Skeletal muscle satellite cell (primary cell): ENCODE data around the gene ANG. TPM values are rescaled to one million over a fixed set of nuclear protein-coding genes. Genes with fewer than 3 reads are reported as not detected.
"Not testable (repeated sequence)": the region's sequence is repeated elsewhere in the genome, so short reads cannot be mapped to it uniquely, and the experiment has no call there.

Source experiments
- H3K27me3 ChIP-seq: 2 replicates; pipeline ENCODE4 v1.7.0; 2013; ENCODE audit warnings: low read length; ENCODE audit not compliant: control insufficient read depth, insufficient read depth
- H3K36me3 ChIP-seq: 2 replicates; pipeline ENCODE4 v1.7.0; 2013; ENCODE audit warnings: mild to moderate bottlenecking, control low read depth, low read length; ENCODE audit not compliant: insufficient read depth
- H3K4me1 ChIP-seq: 2 replicates; pipeline ENCODE4 v1.7.0; 2013; ENCODE audit warnings: low read length; ENCODE audit not compliant: control insufficient read depth, insufficient read depth
- H3K4me2 ChIP-seq: 2 replicates; pipeline ENCODE4 v1.7.0; 2013; ENCODE audit warnings: mild to moderate bottlenecking, low read length
- H3K4me3 ChIP-seq: 2 replicates; pipeline ENCODE4 v1.7.0; 2013; ENCODE audit warnings: low read length
- H3K9ac ChIP-seq: 2 replicates; pipeline ENCODE4 v1.7.0; 2013; ENCODE audit warnings: mild to moderate bottlenecking, low read depth, low read length, moderate library complexity
- H3K9me3 ChIP-seq: replicated peaks from 2 replicates; pipeline ENCODE4 v1.7.0; 2013; ENCODE audit warnings: mild to moderate bottlenecking, control low read depth, low read length
- total RNA-seq: library from RNA; depleted of rRNA; stranded (reverse); fragments of >200 nt; gene quantifications from 2 replicates; pipeline ENCODE4 v1.2.3, GENCODE V29; 2012; rRNA removed

ANG gene
- total RNA-seq = 6.6 and 9.4 TPM in 2 replicates

DNA sequence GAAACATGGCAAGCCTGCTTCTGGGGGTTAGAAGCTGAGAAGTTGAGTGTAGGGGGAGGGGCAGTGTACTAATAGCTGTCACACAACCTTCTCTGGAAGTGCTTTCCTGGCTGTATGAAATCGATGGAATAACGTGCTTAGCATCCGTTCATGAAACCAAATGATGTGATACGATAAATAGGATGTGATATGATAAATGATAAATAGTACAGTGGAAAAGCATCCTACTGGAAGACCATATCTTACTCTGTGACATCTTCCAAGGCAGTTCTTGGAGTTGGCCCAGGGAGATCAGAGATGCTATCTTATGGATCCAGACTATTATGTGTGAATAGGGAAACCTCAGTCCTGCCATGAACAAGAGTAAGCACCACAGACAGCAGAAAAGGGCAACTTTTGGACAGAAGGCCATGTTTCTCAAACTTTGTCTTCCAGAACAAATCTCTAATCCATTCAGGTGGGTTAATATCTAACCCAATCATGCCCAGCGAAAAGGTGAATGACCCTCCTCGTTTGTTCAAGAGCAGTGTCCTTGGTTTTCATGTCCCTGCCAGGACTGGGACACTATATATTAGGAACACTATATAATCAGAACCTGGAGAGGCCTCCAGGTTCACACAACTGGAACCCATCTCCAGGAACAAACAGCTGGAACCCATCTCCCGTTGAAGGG is at the start of gene ANG:
TSS of gene ANG (plus strand) at position 598 of the 673 bp plus-strand sequence. CDS start 4,801 bp downstream, outside the sequence.
- Histone ChIP-seq H3K4me3 (no peak within 1 kb of the TSS), H3K27me3 (no peaks in the 10 kb centered on the region), H3K9ac (no peak within 1 kb of the TSS), H3K4me1 (peaks cover 7% of the 10 kb centered on the region), H3K9me3 (no peaks in the 10 kb centered on the region), H3K4me2 (no peak within 1 kb of the TSS), H3K36me3 (no peaks in the 10 kb centered on the region)

GRCh38 chr14:20641591-20641990 is 47.0 kb upstream of the ANG start, which contains the start of gene OR6S1:
Gene OR6S1, minus strand, starts transcription at chr14:20641691. Its CDS starts 0 bp downstream, at chr14:20641691.
- Histone ChIP-seq H3K4me3 (no peak within 1 kb of the TSS), H3K4me1 (no peaks in the 10 kb centered on the region), H3K9ac (no peak within 1 kb of the TSS), H3K4me2 (no peak within 1 kb of the TSS), H3K36me3 (no peaks in the 10 kb centered on the region), H3K9me3 (no peaks in the 10 kb centered on the region), H3K27me3 (peaks cover 10% of the 10 kb centered on the region)

DNA sequence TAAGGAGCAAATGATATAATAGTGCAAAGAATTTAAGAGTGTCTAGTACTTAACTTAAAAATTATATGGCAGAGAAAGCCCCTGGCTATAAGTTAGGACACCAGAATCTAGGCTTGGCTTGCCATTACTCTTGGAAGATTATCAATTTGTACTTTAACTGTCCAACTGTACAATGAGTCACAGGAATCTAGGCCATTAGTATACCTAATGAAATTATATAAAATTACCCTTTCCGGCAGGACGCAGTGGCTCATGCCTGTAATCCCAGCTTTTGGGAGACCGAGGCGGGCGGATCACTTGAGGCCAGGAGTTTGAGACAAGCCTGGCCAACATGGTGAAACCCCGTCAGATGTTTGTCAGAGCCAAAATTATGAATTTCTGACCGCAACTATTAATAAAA is 46.4 kb upstream of the ANG start:
- peaks cover 10% of the 10 kb centered on the region for H3K27me3 ChIP-seq

GRCh38 chr14:20642755-20643154 is 45.8 kb upstream of the ANG start:
- not testable (repeated sequence) for H3K9ac ChIP-seq, H3K4me1 ChIP-seq, H3K27me3 ChIP-seq, H3K36me3 ChIP-seq, H3K4me2 ChIP-seq, H3K4me3 ChIP-seq, H3K9me3 ChIP-seq

More for the DNA sequence above, 46.4 kb upstream of the ANG start:
- Histone ChIP-seq H3K4me1 (no peaks in the 10 kb centered on the region), H3K4me2 (no peak overlapping the region), H3K36me3 (no peaks in the 10 kb centered on the region), H3K9me3 (no peaks in the 10 kb centered on the region), H3K4me3 (no peak overlapping the region), H3K9ac (no peak overlapping the region)

DNA sequence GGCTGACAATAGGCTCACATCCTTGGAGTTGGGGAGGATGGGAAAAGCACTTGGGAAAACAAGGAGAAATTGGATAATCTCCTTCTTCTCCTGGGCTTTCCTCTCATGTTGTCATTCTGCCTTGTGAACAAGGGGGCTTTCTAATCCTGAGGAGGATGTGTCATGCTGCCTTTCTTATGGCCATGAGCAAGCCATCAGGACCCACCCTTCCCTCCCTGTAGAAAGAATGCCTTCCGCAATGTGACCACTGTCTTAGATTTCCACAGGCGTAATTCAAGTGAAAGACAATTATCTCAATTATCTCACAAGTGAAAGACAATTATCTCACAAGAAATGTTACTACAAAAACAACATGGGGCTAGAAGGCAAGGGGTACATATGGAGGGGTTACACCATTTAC is 44.0 kb upstream of the ANG start:
- H3K9me3 ChIP-seq = no peaks in the 10 kb centered on the region
- no peak overlapping the region for H3K9ac ChIP-seq
- peaks cover 10% of the 10 kb centered on the region for H3K27me3 ChIP-seq
- no peaks in the 10 kb centered on the region for H3K4me1 ChIP-seq
- H3K4me3 ChIP-seq = no peak overlapping the region
- no peaks in the 10 kb centered on the region for H3K36me3 ChIP-seq
- H3K4me2 ChIP-seq = no peak overlapping the region

GRCh38 chr14:20645481-20645880 is 43.1 kb upstream of the ANG start:
- Histone ChIP-seq H3K9ac (no peak overlapping the region), H3K27me3 (peaks cover 10% of the 10 kb centered on the region), H3K9me3 (no peaks in the 10 kb centered on the region), H3K4me2 (no peak overlapping the region), H3K4me1 (no peaks in the 10 kb centered on the region), H3K4me3 (no peak overlapping the region), H3K36me3 (no peaks in the 10 kb centered on the region)

- Histone ChIP-seq H3K9me3 (no peaks in the 10 kb centered on the region), H3K27me3 (peaks cover 41% of the 10 kb centered on the region), H3K4me2 (peak overlapping the region; percentile 43), H3K36me3 (no peaks in the 10 kb centered on the region), H3K4me1 (no peaks in the 10 kb centered on the region), H3K4me3 (no peak overlapping the region), H3K9ac (no peak overlapping the region)
These were observed 35.3 kb upstream of the ANG start for GRCh38 chr14:20652996-20653975.

DNA sequence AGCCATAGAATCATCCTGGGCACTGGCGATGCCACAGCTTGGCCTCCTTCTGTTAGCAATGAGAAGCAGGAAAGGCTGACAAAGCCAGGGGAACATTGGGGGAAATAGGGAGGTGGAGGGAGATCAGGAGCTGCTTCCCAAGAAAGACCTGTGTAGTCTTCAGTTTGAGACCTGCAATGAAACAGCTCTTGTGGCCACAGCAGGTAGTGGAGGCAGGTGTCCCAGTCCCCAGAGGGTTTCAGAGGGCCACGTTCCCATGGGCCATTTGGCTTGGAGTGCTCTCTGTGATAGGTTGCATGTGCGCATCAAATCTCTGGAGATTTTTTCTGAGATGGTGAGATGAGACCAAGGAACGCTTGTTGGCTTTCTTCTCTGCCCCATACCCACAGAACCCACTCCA is 32.7 kb upstream of the ANG start:
- H3K27me3 ChIP-seq = peaks cover 53% of the 10 kb centered on the region
- no peaks in the 10 kb centered on the region for H3K4me1 ChIP-seq
- no peak overlapping the region for H3K4me2 ChIP-seq
- H3K36me3 ChIP-seq = no peaks in the 10 kb centered on the region
- no peak overlapping the region for H3K9ac ChIP-seq
- H3K4me3 ChIP-seq = no peak overlapping the region
- no peaks in the 10 kb centered on the region for H3K9me3 ChIP-seq

- Histone ChIP-seq H3K9me3 (no peaks in the 10 kb centered on the region), H3K36me3 (no peaks in the 10 kb centered on the region), H3K4me3 (no peak overlapping the region), H3K27me3 (peaks cover 57% of the 10 kb centered on the region), H3K9ac (no peak overlapping the region), H3K4me2 (no peak overlapping the region), H3K4me1 (no peaks in the 10 kb centered on the region)
These were observed 32.3 kb upstream of the ANG start for GRCh38 chr14:20656274-20656673.

- H3K9ac ChIP-seq = no peak overlapping the region
- no peak overlapping the region for H3K4me3 ChIP-seq
- no peaks in the 10 kb centered on the region for H3K9me3 ChIP-seq
- H3K27me3 ChIP-seq = peaks cover 62% of the 10 kb centered on the region
- no peaks in the 10 kb centered on the region for H3K4me1 ChIP-seq
- no peak overlapping the region for H3K4me2 ChIP-seq
- no peaks in the 10 kb centered on the region for H3K36me3 ChIP-seq
These were observed 31.1 kb upstream of the ANG start for GRCh38 chr14:20657216-20658211.

DNA sequence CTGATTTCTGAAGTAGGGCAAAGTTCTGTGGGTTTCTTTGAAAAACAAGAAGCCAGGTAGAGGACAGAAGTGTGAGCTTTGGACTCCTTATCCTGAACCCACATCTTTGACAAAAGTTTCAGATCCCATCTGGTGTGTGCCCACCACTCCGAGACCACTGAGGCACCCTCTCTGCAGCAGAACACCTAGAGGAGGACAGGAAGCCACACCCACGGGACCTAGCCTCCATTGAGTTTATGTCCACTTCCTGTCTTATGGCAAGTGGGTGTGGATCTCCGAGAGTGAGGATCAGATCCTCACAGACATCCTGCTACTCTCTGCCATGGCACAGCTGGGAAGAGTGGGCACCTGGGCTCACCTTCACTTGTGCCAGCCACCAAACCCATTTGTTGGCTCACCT is 30.3 kb upstream of the ANG start:
- peaks cover 62% of the 10 kb centered on the region for H3K27me3 ChIP-seq
- H3K4me1 ChIP-seq = no peaks in the 10 kb centered on the region
- H3K4me3 ChIP-seq = no peak overlapping the region
- H3K9me3 ChIP-seq = no peaks in the 10 kb centered on the region
- H3K36me3 ChIP-seq = no peaks in the 10 kb centered on the region
- no peak overlapping the region for H3K9ac ChIP-seq
- no peak overlapping the region for H3K4me2 ChIP-seq
